ENCODE measurements around the gene PMF1. TPM values are rescaled to one million over a fixed set of nuclear protein-coding genes. Genes with fewer than 3 reads are reported as not detected.

Gene PMF1
- total and polyA plus RNA-seq, 2 donors from 2014 or later: 65.6 to 110 TPM

DNA sequence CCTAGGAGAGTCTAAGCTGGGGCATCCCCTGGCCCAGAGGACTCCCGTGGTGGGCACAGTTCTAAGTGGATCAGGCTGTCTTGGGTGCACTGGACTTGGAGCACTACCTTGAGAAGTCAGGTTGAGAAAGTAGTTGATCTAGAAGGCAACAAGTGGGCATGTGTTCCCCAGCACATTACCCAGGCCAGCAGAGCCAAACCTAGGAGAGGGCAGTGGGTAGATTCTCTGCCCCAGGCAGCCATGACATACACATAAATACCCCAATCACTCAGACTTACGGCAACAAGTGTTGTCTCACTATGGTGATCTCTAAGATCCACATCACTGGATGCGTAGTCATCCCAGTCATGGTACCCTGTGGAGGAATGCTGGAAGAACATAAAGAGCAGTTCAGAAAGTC, 1.6 kb upstream of the PMF1 start:
- TF ChIP-seq, protein P1, sequence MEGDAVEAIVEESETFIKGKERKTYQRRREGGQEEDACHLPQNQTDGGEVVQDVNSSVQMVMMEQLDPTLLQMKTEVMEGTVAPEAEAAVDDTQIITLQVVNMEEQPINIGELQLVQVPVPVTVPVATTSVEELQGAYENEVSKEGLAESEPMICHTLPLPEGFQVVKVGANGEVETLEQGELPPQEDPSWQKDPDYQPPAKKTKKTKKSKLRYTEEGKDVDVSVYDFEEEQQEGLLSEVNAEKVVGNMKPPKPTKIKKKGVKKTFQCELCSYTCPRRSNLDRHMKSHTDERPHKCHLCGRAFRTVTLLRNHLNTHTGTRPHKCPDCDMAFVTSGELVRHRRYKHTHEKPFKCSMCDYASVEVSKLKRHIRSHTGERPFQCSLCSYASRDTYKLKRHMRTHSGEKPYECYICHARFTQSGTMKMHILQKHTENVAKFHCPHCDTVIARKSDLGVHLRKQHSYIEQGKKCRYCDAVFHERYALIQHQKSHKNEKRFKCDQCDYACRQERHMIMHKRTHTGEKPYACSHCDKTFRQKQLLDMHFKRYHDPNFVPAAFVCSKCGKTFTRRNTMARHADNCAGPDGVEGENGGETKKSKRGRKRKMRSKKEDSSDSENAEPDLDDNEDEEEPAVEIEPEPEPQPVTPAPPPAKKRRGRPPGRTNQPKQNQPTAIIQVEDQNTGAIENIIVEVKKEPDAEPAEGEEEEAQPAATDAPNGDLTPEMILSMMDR (IDR thresholded peaks at IDR 0.05; ENCODE audit: borderline replicate concordance, extremely low read depth, insufficient read depth): no peak
- Histone ChIP-seq H3K9me3 (ENCODE audit: control insufficient read depth in 2 of 3, insufficient read depth in 1 of 3, low read length in 3 of 3) (no peaks in the 10 kb centered on the region), H3K4me1 (ENCODE audit: control insufficient read depth in 2 of 3, insufficient read depth in 2 of 3, low read depth in 1 of 3, low read length in 3 of 3) (peaks cover 2 to 11% (median 5%) of the 10 kb centered on the region in 3 donors), H3K27me3 (ENCODE audit: control insufficient read depth, insufficient read depth, low read length) (no peaks in the 10 kb centered on the region), H3K36me3 (ENCODE audit: control insufficient read depth in 2 of 3, insufficient read depth in 3 of 3, low read length in 3 of 3) (peaks cover 3 to 37% (median 24%) of the 10 kb centered on the region in 3 donors), H3K4me3 (ENCODE audit: low read length in 3 of 3) (no peak overlapping the region), H3K9ac (ENCODE audit: low read length in 3 of 3) (no peak overlapping the region), H3K27ac (ENCODE audit: low read depth in 2 of 2, low read length in 2 of 2) (no peak overlapping the region)
- DNase-seq (no peak), FAIRE-seq (no peak)
- intact Hi-C loops (cut with DNase I): no loop called here

DNA sequence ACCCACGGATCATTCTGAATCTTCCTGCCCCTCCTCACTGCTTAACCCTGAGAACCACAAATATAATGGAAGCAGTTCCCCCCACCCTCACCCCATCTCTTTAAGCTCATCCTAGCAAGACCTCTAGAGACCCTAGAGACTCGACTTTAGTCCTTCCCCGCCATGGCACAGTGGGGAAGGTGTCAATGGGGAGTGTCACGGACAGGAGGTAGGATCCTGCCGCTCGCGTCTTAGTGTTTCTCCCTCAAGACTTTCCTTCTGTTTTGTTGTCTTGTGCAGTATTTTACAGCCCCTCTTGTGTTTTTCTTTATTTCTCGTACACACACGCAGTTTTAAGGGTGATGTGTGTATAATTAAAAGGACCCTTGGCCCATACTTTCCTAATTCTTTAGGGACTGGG, 677 bp upstream of the PMF1 start:
- FAIRE-seq (no peak), DNase-seq (no peak)
- Histone ChIP-seq H3K36me3 (ENCODE audit: control insufficient read depth in 2 of 3, insufficient read depth in 3 of 3, low read length in 3 of 3) (peaks cover 3 to 29% (median 24%) of the 10 kb centered on the region in 3 donors), H3K27me3 (ENCODE audit: control insufficient read depth, insufficient read depth, low read length) (no peaks in the 10 kb centered on the region), H3K27ac (ENCODE audit: low read depth in 2 of 2, low read length in 2 of 2) (peak overlapping the region; percentile 69 to 98), H3K9ac (ENCODE audit: low read length in 3 of 3) (peak overlapping the region; percentile 54 to 86 (median 76)), H3K4me3 (ENCODE audit: low read length in 3 of 3) (peak overlapping the region; percentile 70 to 84 (median 78)), H3K9me3 (ENCODE audit: control insufficient read depth in 2 of 3, insufficient read depth in 1 of 3, low read length in 3 of 3) (no peaks in the 10 kb centered on the region), H3K4me1 (ENCODE audit: control insufficient read depth in 2 of 3, insufficient read depth in 2 of 3, low read depth in 1 of 3, low read length in 3 of 3) (peaks cover 2 to 11% (median 5%) of the 10 kb centered on the region in 3 donors)
- TF ChIP-seq, protein P1 (IDR thresholded peaks at IDR 0.05; ENCODE audit: borderline replicate concordance, extremely low read depth, insufficient read depth): no peak
- intact Hi-C loops (cut with DNase I): no loop called here

GRCh38 chr1:156213644-156213966, 798 bp downstream of the PMF1 start:
- Histone ChIP-seq H3K27me3 (ENCODE audit: control insufficient read depth, insufficient read depth, low read length) (no peaks in the 10 kb centered on the region), H3K27ac (ENCODE audit: low read depth in 2 of 2, low read length in 2 of 2) (peak overlapping the region; percentile 98), H3K9ac (ENCODE audit: low read length in 3 of 3) (peak overlapping the region; percentile 78 to 97 (median 86)), H3K36me3 (ENCODE audit: control insufficient read depth in 2 of 3, insufficient read depth in 3 of 3, low read length in 3 of 3) (peaks cover 3 to 24% (median 16%) of the 10 kb centered on the region in 3 donors), H3K4me3 (ENCODE audit: low read length in 3 of 3) (peak overlapping the region; percentile 84 to 98 (median 96)), H3K4me1 (ENCODE audit: control insufficient read depth in 2 of 3, insufficient read depth in 2 of 3, low read depth in 1 of 3, low read length in 3 of 3) (peaks cover 2 to 11% (median 10%) of the 10 kb centered on the region in 3 donors), H3K9me3 (ENCODE audit: control insufficient read depth in 2 of 3, insufficient read depth in 1 of 3, low read length in 3 of 3) (no peaks in the 10 kb centered on the region)
- DNase-seq (no peak), FAIRE-seq (no peak)
- intact Hi-C loops (cut with DNase I): no loop called here
- TF ChIP-seq, protein P1 (IDR thresholded peaks at IDR 0.05; ENCODE audit: borderline replicate concordance, extremely low read depth, insufficient read depth): no peak

Data from kidney (tissue), 14 donors.